Stimulated activated CD4-positive, alpha-beta T cell treated with anti-CD3 and anti-CD28 coated beads, Interleukin-15, amount 100 ng/mL, for 48 hours (primary cell): Measurements from ENCODE around the gene PGAM1.
"Not testable (repeated sequence)": the region's sequence is repeated elsewhere in the genome, so short reads cannot be mapped to it uniquely, and the experiment has no call there.

Source experiments
- DNase-seq, 2 donors: peaks; one replicate each; pipeline ENCODE4 v3.0.0-alpha.2; 2020; ENCODE audit warnings: low read depth in 2 of 2

PGAM1 gene

GRCh38 chr10:97456686-97457065, 30.7 kb downstream of the PGAM1 start:
- no peak for DNase-seq

GRCh38 chr10:97459111-97459510, 33.1 kb downstream of the PGAM1 start:
- no peak for DNase-seq

- no peak for DNase-seq
Observed at GRCh38 chr10:97459933-97460332, 33.9 kb downstream of the PGAM1 start.

DNA sequence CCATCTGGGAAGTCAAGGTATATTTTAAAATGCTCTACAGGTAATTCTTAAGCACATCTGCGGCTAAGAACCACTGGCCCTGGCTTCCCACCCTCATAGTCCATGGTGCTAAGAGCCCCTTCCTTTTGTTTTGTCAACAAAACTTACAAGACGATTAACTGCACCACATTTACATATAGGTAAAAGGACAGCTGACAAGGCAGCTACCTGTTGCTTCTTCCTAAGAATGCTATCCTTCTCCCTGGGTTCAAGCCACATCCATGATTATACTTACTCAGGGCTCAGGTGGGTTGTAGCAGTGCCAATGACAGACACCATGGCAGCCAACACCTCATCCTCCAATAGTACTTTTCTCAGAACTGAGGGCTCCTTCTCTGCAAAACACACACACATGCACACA, 36.3 kb downstream of the PGAM1 start:
- DNase-seq = no peak

DNA sequence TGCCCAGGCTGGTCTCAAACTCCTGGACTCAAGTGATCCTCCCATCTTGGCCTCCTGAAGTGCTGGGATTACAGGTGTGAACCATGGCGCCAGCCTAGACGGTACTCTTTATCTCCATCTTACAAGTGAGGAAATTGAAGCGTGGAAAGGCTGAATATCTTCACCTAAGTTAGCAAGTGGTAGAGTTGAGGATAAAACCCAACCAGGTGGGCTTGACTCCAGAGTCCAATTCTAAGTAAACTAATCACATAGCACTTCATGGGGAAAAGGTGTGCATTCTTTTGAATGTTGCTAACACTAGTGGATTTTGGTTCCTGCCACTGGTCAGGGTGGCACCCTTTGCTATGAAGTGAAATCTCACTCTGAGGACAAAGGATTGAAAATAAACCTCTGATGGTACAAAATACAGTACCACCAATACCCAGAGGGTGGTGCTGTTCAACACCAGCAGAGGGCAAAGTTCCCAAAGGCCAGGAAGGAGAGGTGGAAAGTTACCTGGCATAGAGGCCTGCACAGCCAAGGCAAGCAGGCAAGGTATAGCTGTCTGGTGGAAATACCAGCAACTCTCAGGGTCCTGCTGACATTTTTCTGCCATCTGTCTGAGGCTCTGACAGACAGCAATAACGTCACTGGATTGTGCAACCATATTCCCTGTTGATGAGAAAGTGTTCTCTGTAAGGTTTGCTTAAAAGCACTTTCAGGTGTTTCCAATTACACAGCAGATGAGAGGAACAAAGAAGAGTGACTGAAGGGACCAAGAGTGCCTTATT, 37.6 kb downstream of the PGAM1 start:
- no peak for DNase-seq

DNA sequence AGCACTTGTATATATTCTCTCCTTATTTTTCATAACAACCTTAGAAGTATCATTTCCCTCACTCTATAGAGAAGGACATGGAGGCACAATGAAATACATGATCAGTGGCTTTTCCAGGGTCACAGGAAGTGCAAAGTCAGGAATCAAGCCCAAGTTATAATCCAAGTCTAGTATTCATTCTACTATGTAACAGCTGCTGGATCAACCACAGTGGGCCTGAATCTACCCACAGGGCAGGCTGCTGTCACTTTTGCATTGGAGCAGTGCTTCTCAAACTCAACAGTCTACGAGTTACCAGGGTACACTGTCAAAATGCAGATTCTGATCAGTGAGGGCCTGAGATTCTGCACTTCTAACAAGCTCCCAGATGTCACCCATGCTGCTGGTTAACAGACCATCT, 38.2 kb downstream of the PGAM1 start:
- DNase-seq = no peak

- no peak for DNase-seq
Observed at GRCh38 chr10:97465982-97466381, 40.0 kb downstream of the PGAM1 start.

GRCh38 chr10:97466755-97467154, 40.8 kb downstream of the PGAM1 start:
- no peak for DNase-seq

- no peak for DNase-seq
Observed at GRCh38 chr10:97468162-97468561, 42.2 kb downstream of the PGAM1 start.

DNA sequence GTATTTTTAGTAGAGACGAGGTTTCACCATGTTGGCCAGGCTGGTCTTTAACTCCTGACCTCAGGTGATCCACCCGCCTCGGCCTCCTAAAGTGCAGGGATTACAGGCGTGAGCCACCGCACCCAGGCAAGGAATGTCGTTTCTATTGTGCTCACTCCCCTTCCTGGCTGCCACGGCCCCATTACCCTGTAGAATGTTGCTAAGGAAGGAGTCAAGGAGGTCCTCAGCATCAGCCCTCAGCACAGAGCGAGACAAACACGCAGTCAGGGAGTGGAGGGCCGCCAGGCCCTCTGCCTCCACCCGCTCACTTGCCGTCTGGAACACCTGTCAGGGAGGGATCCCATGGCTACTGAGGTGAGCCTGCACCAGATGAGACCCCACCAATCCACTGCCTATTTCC, 42.8 kb downstream of the PGAM1 start:
- DNase-seq = not testable (repeated sequence)

DNA sequence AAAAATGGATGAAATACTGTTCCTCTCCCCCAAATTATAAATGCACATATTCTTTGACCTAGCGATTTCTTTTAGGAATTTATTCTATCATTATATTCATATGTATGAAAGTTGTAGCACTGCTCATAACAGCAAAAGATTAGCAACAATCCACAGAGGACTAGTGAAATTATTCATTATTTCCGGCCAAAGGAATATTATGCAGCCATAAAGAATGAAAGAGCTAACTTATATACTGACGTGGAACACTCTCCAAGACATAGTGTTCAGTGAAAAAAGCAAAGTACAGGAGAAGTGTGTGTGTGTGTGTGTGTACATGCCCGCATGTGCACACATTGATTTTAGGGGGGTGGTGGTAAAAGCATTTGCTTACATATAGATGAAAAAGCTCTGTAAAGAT, 48.9 kb downstream of the PGAM1 start:
- DNase-seq = no peak

DNA sequence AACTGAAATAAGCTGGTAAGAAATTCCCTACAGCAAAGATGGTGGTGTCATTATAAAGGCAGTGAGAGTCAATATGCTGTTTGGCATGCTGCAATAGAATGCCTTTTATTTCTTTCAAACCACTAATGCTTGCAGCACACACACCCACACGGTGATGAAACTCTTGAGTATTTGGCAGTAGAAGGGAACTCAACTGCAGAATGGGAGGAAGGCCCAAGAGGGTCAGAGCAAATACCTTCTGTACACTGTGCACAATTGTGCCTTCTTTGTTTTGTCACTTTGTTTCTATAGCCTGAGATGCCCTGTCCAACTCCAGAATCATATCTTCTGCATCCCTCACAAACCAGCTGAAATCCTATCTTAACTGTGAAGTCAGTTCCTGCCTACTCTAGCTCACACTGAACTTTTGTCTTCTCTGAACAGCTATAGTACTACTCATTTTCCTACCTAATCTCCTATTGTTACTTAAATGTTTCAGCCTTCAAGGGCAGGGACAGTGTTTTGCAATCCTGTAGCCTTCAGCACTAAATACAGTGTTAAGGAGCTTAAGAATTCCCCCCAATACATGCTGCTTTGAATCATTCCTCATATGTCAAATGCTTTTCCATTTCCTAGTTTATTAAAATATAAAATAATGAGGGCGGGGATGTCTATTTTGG, 50.1 kb downstream of the PGAM1 start:
- no peak for DNase-seq

GRCh38 chr10:97479410-97479809, 53.4 kb downstream of the PGAM1 start:
- DNase-seq = not testable (repeated sequence)

GRCh38 chr10:97479939-97480338, 53.9 kb downstream of the PGAM1 start:
- no peak for DNase-seq

GRCh38 chr10:97481071-97481470, 55.1 kb downstream of the PGAM1 start:
- DNase-seq = no peak

DNA sequence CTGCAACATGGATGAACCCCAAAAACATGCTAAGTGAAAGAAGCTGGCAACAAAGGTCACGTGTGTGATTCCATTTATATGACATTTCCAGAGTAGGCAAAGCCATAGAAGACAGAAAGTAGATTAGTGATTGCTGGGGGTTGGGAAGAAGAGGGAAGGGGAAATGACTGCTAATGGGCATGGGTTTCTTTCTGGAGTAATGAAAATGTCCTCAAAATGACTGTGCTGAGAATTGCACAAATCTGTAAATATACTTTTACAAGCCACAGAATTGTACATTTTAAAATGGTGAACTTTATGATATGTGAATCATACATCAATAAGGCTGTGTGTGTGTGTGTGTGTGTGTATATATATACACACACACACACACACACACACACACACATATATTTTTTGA, 56.4 kb downstream of the PGAM1 start:
- DNase-seq = no peak
